ENCODE data around the gene NSMF. TPM values are rescaled to one million over a fixed set of nuclear protein-coding genes. Genes with fewer than 3 reads are reported as not detected.

Gene NSMF
- total RNA-seq, 1 donor from 2014 or later, result 57.6 TPM

Other genes starting within 250 kb of the NSMF start
- gene RNF208, start 237.1 kb downstream of the NSMF start, total RNA-seq, result 9.5 and 10.1 TPM in 2 replicates
- 0.41 and 0.50 TPM in 2 replicates for gene CYSRT1, start 234.2 kb downstream of the NSMF start, total RNA-seq
- gene RNF224, start 231.8 kb downstream of the NSMF start, total RNA-seq, result not detected in 2 replicates
- gene SLC34A3, start 228.4 kb downstream of the NSMF start, total RNA-seq, result not detected in 2 replicates
- gene TUBB4B, start 218.0 kb downstream of the NSMF start, total RNA-seq, result 357 and 361 TPM in 2 replicates
- gene STPG3, start 208.0 kb downstream of the NSMF start, total RNA-seq, result 0.48 TPM in 2 replicates
- gene NELFB, start 204.0 kb downstream of the NSMF start, total RNA-seq, result 71.4 and 72.6 TPM in 2 replicates
- gene TOR4A, start 181.6 kb downstream of the NSMF start, total RNA-seq, result 17.2 and 17.5 TPM in 2 replicates
- 9.3 and 11.2 TPM in 2 replicates for gene NRARP, start 157.1 kb downstream of the NSMF start, total RNA-seq
- 6.8 and 8.0 TPM in 2 replicates for gene EXD3, start 36.2 kb downstream of the NSMF start, total RNA-seq
- gene NOXA1, start 35.9 kb downstream of the NSMF start, total RNA-seq, result 0.39 and 0.46 TPM in 2 replicates
- gene ENTPD8, start 18.0 kb downstream of the NSMF start, total RNA-seq, result not detected in 2 replicates
- gene PNPLA7, start 91.1 kb upstream of the NSMF start, total RNA-seq, result 1.6 TPM in 2 replicates
- 43.2 and 49.4 TPM in 2 replicates for gene MRPL41, start 92.5 kb upstream of the NSMF start, total RNA-seq
- gene DPH7, start 119.6 kb upstream of the NSMF start, total RNA-seq, result 43.2 and 46.2 TPM in 2 replicates
- 72.4 and 74.4 TPM in 2 replicates for gene ZMYND19, start 131.2 kb upstream of the NSMF start, total RNA-seq
- gene ARRDC1, start 146.4 kb upstream of the NSMF start, total RNA-seq, result 71.1 and 73.1 TPM in 2 replicates
- 96.5 and 103 TPM in 2 replicates for gene EHMT1, start 159.7 kb upstream of the NSMF start, total RNA-seq